IMR-90 (cell line): ENCODE measurements around the gene LANCL3. TPM values are rescaled to one million over a fixed set of nuclear protein-coding genes. Genes with fewer than 3 reads are reported as not detected.

Experiments
- ATAC-seq: fragments of 200-7000 bp; cut with Tn5 transposase; 2 replicates; pipeline ENCODE4 v1.9.1; 2020; ENCODE audit warnings: low read depth, mild to moderate bottlenecking, moderate library complexity
- BruUV-seq: library from RNA; stranded (reverse); fragments of 400-500 nt; replicated peaks from 2 replicates; lab custom pipeline; 2021; lab: Mats Ljungman, UMichigan
- CTCF ChIA-PET: fragments of 300-600 bp; formaldehyde crosslinking; extraction: SDS; loops from one replicate; lab custom pipeline; 2021; ENCODE audit warnings: antibody characterized with exemption; lab: Yijun Ruan, JAX
- POLR2A ChIA-PET: fragments of 300-600 bp; sonication (Branson Sonifier 250); formaldehyde crosslinking; loops from one replicate; lab custom pipeline; 2022; ENCODE audit warnings: antibody characterized with exemption; ENCODE audit not compliant: unreplicated experiment; lab: Charles Lee
- DNase-seq: peaks from one replicate; pipeline ENCODE4 v3.0.0; 2013
- H2AFZ ChIP-seq: replicated peaks from 2 replicates; pipeline ENCODE3; 2013; ENCODE audit warnings: low read length, mild to moderate bottlenecking; ENCODE audit not compliant: poor library complexity
- H2AK5ac ChIP-seq: 2 replicates; pipeline ENCODE4 v1.6.1; 2013; ENCODE audit warnings: low read depth, low read length, inconsistent platforms
- H2AK9ac ChIP-seq: replicated peaks from 2 replicates; pipeline ENCODE3; 2013; ENCODE audit warnings: mild to moderate bottlenecking, low read depth, low read length, moderate library complexity; ENCODE audit not compliant: poor library complexity
- H2BK120ac ChIP-seq: 2 replicates; pipeline ENCODE4 v1.6.1; 2013; ENCODE audit warnings: low read depth, low read length, inconsistent platforms
- H2BK15ac ChIP-seq: 3 replicates; pipeline ENCODE4 v1.6.1; 2013; ENCODE audit warnings: low read depth, low read length, inconsistent platforms
- H2BK20ac ChIP-seq: 2 replicates; pipeline ENCODE4 v1.6.1; 2013; ENCODE audit warnings: low read depth, mild to moderate bottlenecking, inconsistent platforms, low read length, moderate library complexity
- H2BK5ac ChIP-seq: 2 replicates; pipeline ENCODE4 v1.6.1; 2013; ENCODE audit warnings: mild to moderate bottlenecking, low read depth, low read length, inconsistent platforms; ENCODE audit not compliant: poor library complexity, severe bottlenecking
- H3K14ac ChIP-seq: replicated peaks from 2 replicates; pipeline ENCODE4 v1.6.1; 2013; ENCODE audit warnings: low read depth, low read length, inconsistent platforms
- H3K18ac ChIP-seq: 2 replicates; pipeline ENCODE4 v1.6.1; 2013; ENCODE audit warnings: low read depth, low read length, control low read depth
- H3K23ac ChIP-seq: 2 replicates; pipeline ENCODE4 v1.6.1; 2013; ENCODE audit warnings: low read depth, low read length, inconsistent platforms
- H3K27ac ChIP-seq: 2 replicates; pipeline ENCODE4 v1.5.1; 2013; ENCODE audit warnings: mild to moderate bottlenecking, control low read depth, low read length; ENCODE audit not compliant: insufficient read depth
- H3K27me3 ChIP-seq: 2 replicates; pipeline ENCODE4 v1.6.1; 2013; ENCODE audit warnings: low read length; ENCODE audit not compliant: control insufficient read depth, insufficient read depth
- H3K36me3 ChIP-seq: 2 replicates; pipeline ENCODE4 v1.6.1; 2013; ENCODE audit warnings: low read length, mixed read lengths; ENCODE audit not compliant: control insufficient read depth, insufficient read depth
- H3K4ac ChIP-seq: 2 replicates; pipeline ENCODE4 v1.6.1; 2013; ENCODE audit warnings: low read depth, low read length, inconsistent platforms
- H3K4me1 ChIP-seq: 2 replicates; pipeline ENCODE4 v1.6.1; 2013; ENCODE audit warnings: low read length, mixed read lengths; ENCODE audit not compliant: control insufficient read depth, insufficient read depth
- H3K4me2 ChIP-seq: 2 replicates; pipeline ENCODE4 v1.6.1; 2013; ENCODE audit warnings: low read depth, mild to moderate bottlenecking, control low read depth, low read length, moderate library complexity
- H3K4me3 ChIP-seq: 2 replicates; pipeline ENCODE4 v1.5.1; 2013; ENCODE audit warnings: low read depth, mild to moderate bottlenecking, control low read depth, low read length, moderate library complexity; ENCODE audit not compliant: insufficient read depth
- H3K56ac ChIP-seq: 2 replicates; pipeline ENCODE4 v1.6.1; 2013; ENCODE audit warnings: low read length, inconsistent platforms; ENCODE audit not compliant: insufficient read depth; ENCODE audit errors: extremely low read depth
- H3K79me1 ChIP-seq, 2 experiments: 2 replicates each; pipeline ENCODE4 v1.6.1; 2013; ENCODE audit warnings: low read length in 2 of 2, inconsistent platforms in 1 of 2, low read depth in 1 of 2
- H3K9ac ChIP-seq: 2 replicates; pipeline ENCODE4 v1.6.1; 2013; ENCODE audit warnings: low read depth, low read length, control low read depth
- H3K9me1 ChIP-seq: 2 replicates; pipeline ENCODE4 v1.6.1; 2013; ENCODE audit warnings: low read length, inconsistent platforms; ENCODE audit not compliant: insufficient read depth
- H3K9me3 ChIP-seq: 2 replicates; pipeline ENCODE4 v1.6.1; 2013; ENCODE audit warnings: low read length; ENCODE audit not compliant: control insufficient read depth, insufficient read depth
- H4K20me1 ChIP-seq: 2 replicates; pipeline ENCODE4 v1.6.1; 2013; ENCODE audit warnings: low read length, inconsistent platforms; ENCODE audit not compliant: insufficient read depth
- H4K5ac ChIP-seq: 2 replicates; pipeline ENCODE4 v1.6.1; 2013; ENCODE audit warnings: mild to moderate bottlenecking, low read depth, low read length, control low read depth
- H4K8ac ChIP-seq, 2 experiments: 2 replicates each; pipeline ENCODE4 v1.6.1; 2013; ENCODE audit warnings: low read depth in 2 of 2, low read length in 2 of 2, control low read depth in 1 of 2, inconsistent platforms in 1 of 2
- H4K91ac ChIP-seq: 2 replicates; pipeline ENCODE4 v1.6.1; 2013; ENCODE audit warnings: low read depth, low read length, inconsistent platforms; ENCODE audit not compliant: insufficient read depth
- BHLHE40 ChIP-seq: fragments of 150-350 bp; IDR thresholded peaks from 2 replicates; pipeline ENCODE4 v1.6.1; 2016; ENCODE audit warnings: mild to moderate bottlenecking, low read depth, low read length
- CEBPB ChIP-seq: IDR thresholded peaks from 2 replicates; pipeline ENCODE4 v1.6.1; 2012; ENCODE audit warnings: low read depth, low read length, improper control_type of control experiment
- CHD1 ChIP-seq: IDR thresholded peaks from 2 replicates; pipeline ENCODE4 v1.6.1; 2012; ENCODE audit warnings: low read depth, low read length, improper control_type of control experiment
- MXI1 ChIP-seq: IDR thresholded peaks from 2 replicates; pipeline ENCODE4 v1.6.1; 2012; ENCODE audit warnings: low read depth, mild to moderate bottlenecking, low read length, moderate library complexity, borderline replicate concordance
- NFE2L2 ChIP-seq: fragments of 150-350 bp; IDR thresholded peaks from 2 replicates; pipeline ENCODE4 v1.6.1; 2016; ENCODE audit warnings: low read depth, mild to moderate bottlenecking, low read length
- RAD21 ChIP-seq: IDR thresholded peaks from 2 replicates; pipeline ENCODE4 v1.6.1; 2012; ENCODE audit warnings: low read length, improper control_type of control experiment
- RCOR1 ChIP-seq: IDR thresholded peaks from 2 replicates; pipeline ENCODE4 v1.6.1; 2012; ENCODE audit warnings: mild to moderate bottlenecking, low read length, improper control_type of control experiment; ENCODE audit not compliant: insufficient replicate concordance
- RFX5 ChIP-seq: IDR thresholded peaks from 2 replicates; pipeline ENCODE4 v1.8.0; 2012; ENCODE audit warnings: low read depth, mild to moderate bottlenecking, low read length, moderate library complexity
- SMC3 ChIP-seq: fragments of 150-350 bp; IDR thresholded peaks from 2 replicates; pipeline ENCODE4 v1.6.1; 2016; ENCODE audit warnings: low read depth, mild to moderate bottlenecking, antibody characterized with exemption, low read length, moderate library complexity
- dilution Hi-C: fragments of 300-500 bp; cut with HindIII; formaldehyde crosslinking; loops from one replicate; pipeline ENCODE4 v1.14.3; 2018; ENCODE audit warnings: low sequenced_read_pairs; ENCODE audit not compliant: unreplicated experiment
- in situ Hi-C: fragments of 300-500 bp; cut with MboI; formaldehyde crosslinking; loops from 3 replicates; pipeline ENCODE4 v1.14.3; 2019; ENCODE audit warnings: low sequenced_read_pairs, inconsistent platforms, mixed read lengths
- intact Hi-C: fragments of 100-400 bp; cut with micrococcal nuclease; formaldehyde crosslinking; loops from 2 replicates; pipeline ENCODE4 v1.10.0; 2022
- polyA plus RNA-seq, 3 experiments: library from polyadenylated mRNA; depleted of rRNA; stranded (reverse); fragments of >200 nt; gene quantifications; 2 replicates each; pipeline ENCODE4 v1.2.3, GENCODE V29; 2012; ENCODE audit warnings: low replicate concordance in 1 of 3
- total RNA-seq: library from RNA; depleted of rRNA; stranded (reverse); fragments of >200 nt; gene quantifications from 2 replicates; pipeline ENCODE4 v1.2.3, GENCODE V29; 2012
- TF ChIP-seq, protein P1 (sequence below): fragments of 150-350 bp; IDR thresholded peaks from 2 replicates; pipeline ENCODE4 v1.6.1; 2017; ENCODE audit warnings: mild to moderate bottlenecking, antibody characterized with exemption, low read length, low read depth
- TF ChIP-seq, protein P2 (sequence below): conservative IDR thresholded peaks from 2 replicates; pipeline ENCODE4 v1.5.1; 2012; ENCODE audit warnings: mild to moderate bottlenecking, low read depth, low read length, improper control_type of control experiment
- TF ChIP-seq, protein P3 (sequence below): fragments of 150-350 bp; IDR thresholded peaks from 2 replicates; pipeline ENCODE4 v1.6.1; 2016; ENCODE audit warnings: low read depth, mild to moderate bottlenecking, low read length, moderate library complexity, borderline replicate concordance

The LANCL3 gene
- total and polyA plus RNA-seq, 2 of the 4 experiments (the other 2 are of a cell fraction), result not detected

- Histone ChIP-seq H2AK5ac (no peak overlapping the region), H2AK9ac (no peak overlapping the region), H3K27ac (no peak overlapping the region), H3K18ac (no peak overlapping the region), H2BK120ac (no peak overlapping the region), H4K5ac (no peak overlapping the region), H2AFZ (no peak overlapping the region), H3K9ac (no peak overlapping the region), H3K4me3 (no peak overlapping the region), H3K4me1 (no peaks in the 10 kb centered on the region), H3K9me3 (no peaks in the 10 kb centered on the region), H3K4ac (no peak overlapping the region), H2BK20ac (no peak overlapping the region), H3K14ac (no peak overlapping the region), H3K23ac (no peak overlapping the region), H4K8ac (no peak overlapping the region), H2BK15ac (no peak overlapping the region), H3K27me3 (peaks cover 2% of the 10 kb centered on the region; the same call in 1 of the 2 replicates), H4K91ac (no peak overlapping the region), H3K56ac (no peak overlapping the region), H3K4me2 (no peak overlapping the region), H3K9me1 (no peaks in the 10 kb centered on the region), H3K79me1 (no peaks in the 10 kb centered on the region), H4K20me1 (no peaks in the 10 kb centered on the region), H2BK5ac (no peak overlapping the region), H3K36me3 (no peaks in the 10 kb centered on the region)
- DNase-seq (no peak), ATAC-seq (no peak)
- no peak for TF ChIP-seq NFE2L2
- TF ChIP-seq BHLHE40, result no peak
- no peak for TF ChIP-seq MXI1
- no peak for TF ChIP-seq CEBPB
- no peak for TF ChIP-seq RAD21
- TF ChIP-seq RCOR1, result no peak
- TF ChIP-seq, protein P1, sequence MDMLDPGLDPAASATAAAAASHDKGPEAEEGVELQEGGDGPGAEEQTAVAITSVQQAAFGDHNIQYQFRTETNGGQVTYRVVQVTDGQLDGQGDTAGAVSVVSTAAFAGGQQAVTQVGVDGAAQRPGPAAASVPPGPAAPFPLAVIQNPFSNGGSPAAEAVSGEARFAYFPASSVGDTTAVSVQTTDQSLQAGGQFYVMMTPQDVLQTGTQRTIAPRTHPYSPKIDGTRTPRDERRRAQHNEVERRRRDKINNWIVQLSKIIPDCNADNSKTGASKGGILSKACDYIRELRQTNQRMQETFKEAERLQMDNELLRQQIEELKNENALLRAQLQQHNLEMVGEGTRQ, result no peak
- no peak for TF ChIP-seq CHD1
- TF ChIP-seq SMC3, result no peak
- TF ChIP-seq, protein P2, sequence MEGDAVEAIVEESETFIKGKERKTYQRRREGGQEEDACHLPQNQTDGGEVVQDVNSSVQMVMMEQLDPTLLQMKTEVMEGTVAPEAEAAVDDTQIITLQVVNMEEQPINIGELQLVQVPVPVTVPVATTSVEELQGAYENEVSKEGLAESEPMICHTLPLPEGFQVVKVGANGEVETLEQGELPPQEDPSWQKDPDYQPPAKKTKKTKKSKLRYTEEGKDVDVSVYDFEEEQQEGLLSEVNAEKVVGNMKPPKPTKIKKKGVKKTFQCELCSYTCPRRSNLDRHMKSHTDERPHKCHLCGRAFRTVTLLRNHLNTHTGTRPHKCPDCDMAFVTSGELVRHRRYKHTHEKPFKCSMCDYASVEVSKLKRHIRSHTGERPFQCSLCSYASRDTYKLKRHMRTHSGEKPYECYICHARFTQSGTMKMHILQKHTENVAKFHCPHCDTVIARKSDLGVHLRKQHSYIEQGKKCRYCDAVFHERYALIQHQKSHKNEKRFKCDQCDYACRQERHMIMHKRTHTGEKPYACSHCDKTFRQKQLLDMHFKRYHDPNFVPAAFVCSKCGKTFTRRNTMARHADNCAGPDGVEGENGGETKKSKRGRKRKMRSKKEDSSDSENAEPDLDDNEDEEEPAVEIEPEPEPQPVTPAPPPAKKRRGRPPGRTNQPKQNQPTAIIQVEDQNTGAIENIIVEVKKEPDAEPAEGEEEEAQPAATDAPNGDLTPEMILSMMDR, result no peak
- TF ChIP-seq, protein P3, sequence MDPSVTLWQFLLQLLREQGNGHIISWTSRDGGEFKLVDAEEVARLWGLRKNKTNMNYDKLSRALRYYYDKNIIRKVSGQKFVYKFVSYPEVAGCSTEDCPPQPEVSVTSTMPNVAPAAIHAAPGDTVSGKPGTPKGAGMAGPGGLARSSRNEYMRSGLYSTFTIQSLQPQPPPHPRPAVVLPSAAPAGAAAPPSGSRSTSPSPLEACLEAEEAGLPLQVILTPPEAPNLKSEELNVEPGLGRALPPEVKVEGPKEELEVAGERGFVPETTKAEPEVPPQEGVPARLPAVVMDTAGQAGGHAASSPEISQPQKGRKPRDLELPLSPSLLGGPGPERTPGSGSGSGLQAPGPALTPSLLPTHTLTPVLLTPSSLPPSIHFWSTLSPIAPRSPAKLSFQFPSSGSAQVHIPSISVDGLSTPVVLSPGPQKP, result no peak
- TF ChIP-seq RFX5, result no peak
- no TSS peak for BruUV-seq
- dilution Hi-C loops (no loop called here), in situ Hi-C loops (no loop called here), intact Hi-C loops (no loop called here)
- CTCF ChIA-PET, result no interaction called here
- POLR2A ChIA-PET, result no interaction called here
Observed at GRCh38 chrX:37684426-37684825, 113.0 kb downstream of the LANCL3 start.
